Erythroblast (primary cell): ENCODE measurements around the gene SLC25A34.

ENCODE experiments used
- GATA1 ChIP-seq: IDR thresholded peaks from 2 replicates; pipeline ENCODE4 v1.6.1; 2011; ENCODE audit warnings: low read depth, mild to moderate bottlenecking, control low read depth, low read length, moderate library complexity
- POLR2A ChIP-seq: IDR thresholded peaks from 2 replicates; pipeline ENCODE4 v1.6.1; 2011; ENCODE audit warnings: mild to moderate bottlenecking, low read length

DNA sequence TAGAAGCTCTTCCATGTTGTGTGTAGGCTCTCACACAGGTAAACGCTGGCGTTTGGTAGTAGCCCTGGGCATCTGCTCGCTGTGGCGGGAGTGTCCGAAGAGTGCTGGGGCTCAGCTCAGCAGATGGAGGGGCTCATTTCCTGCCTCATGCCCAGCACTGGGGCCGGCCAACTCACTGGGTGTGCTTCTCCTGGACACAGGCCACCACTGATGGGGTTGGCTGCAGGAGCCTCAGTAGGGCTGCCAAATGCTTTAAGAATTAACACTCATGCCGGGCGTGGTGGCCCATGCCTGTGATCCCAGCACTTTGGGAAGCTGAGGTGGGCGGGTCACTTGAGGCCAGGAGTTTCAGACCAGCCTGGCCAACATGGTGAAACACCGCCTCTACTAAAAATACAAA lies 50.5 kb downstream of the SLC25A34 start:
- no peak for TF ChIP-seq POLR2A
- TF ChIP-seq GATA1: no peak
